Epithelial cell of esophagus (primary cell): ENCODE results near the gene KSR2.

ENCODE experiments used
- DNase-seq: peaks from one replicate; pipeline ENCODE4 v3.0.0; 2010; ENCODE audit warnings: low read depth
- H3K4me3 ChIP-seq: 2 replicates; pipeline ENCODE4 v1.5.1; 2011; ENCODE audit warnings: mild to moderate bottlenecking, low read length, control low read depth
- TF ChIP-seq, protein P1 (sequence below): IDR thresholded peaks from 2 replicates; pipeline ENCODE4 v1.5.1; 2011; ENCODE audit warnings: low read depth, mild to moderate bottlenecking, low read length, control low read depth, inconsistent platforms; ENCODE audit not compliant: insufficient read depth; ENCODE audit errors: missing control alignments

Gene KSR2

DNA sequence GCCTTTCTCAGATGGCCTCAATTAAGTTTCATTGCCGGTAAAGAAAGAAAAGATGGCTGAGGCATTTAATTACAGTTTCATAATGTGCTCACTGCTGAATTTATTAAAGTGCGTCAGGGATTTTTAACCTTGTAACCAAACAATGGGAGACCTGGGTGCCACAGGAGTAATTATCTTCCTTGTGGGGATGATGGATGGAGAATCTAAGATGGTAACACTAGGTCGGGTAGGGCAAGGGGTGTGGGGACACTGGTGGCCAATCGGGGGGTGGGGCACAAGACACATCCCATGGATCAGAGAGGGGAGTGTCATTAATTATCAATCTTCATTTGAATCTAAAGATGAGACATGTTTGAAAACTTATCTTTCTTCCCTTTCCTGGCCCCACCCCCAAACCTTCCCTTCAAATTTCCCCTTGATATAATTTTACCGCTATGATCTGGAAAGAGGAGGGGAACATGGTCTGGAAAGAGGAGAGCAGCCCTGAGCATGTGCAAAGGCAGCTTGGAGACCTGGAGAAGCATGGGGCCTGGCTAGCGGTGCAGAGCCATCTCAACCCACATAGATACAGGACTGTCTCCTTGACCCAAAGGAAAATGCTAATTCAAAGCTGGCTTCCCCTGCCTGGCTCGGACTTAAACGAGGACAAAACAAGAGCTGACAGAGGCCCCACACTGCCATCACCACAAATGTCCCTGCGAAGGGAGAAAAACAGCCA is 376.0 kb downstream of the KSR2 start:
- no peak overlapping the region for H3K4me3 ChIP-seq
- TF ChIP-seq, protein P1, sequence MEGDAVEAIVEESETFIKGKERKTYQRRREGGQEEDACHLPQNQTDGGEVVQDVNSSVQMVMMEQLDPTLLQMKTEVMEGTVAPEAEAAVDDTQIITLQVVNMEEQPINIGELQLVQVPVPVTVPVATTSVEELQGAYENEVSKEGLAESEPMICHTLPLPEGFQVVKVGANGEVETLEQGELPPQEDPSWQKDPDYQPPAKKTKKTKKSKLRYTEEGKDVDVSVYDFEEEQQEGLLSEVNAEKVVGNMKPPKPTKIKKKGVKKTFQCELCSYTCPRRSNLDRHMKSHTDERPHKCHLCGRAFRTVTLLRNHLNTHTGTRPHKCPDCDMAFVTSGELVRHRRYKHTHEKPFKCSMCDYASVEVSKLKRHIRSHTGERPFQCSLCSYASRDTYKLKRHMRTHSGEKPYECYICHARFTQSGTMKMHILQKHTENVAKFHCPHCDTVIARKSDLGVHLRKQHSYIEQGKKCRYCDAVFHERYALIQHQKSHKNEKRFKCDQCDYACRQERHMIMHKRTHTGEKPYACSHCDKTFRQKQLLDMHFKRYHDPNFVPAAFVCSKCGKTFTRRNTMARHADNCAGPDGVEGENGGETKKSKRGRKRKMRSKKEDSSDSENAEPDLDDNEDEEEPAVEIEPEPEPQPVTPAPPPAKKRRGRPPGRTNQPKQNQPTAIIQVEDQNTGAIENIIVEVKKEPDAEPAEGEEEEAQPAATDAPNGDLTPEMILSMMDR, result no peak
- DNase-seq, result no peak

GRCh38 chr12:117590999-117591398 is 377.8 kb downstream of the KSR2 start:
- no peak for DNase-seq
- TF ChIP-seq, protein P1, result no peak
- H3K4me3 ChIP-seq, result no peak overlapping the region

DNA sequence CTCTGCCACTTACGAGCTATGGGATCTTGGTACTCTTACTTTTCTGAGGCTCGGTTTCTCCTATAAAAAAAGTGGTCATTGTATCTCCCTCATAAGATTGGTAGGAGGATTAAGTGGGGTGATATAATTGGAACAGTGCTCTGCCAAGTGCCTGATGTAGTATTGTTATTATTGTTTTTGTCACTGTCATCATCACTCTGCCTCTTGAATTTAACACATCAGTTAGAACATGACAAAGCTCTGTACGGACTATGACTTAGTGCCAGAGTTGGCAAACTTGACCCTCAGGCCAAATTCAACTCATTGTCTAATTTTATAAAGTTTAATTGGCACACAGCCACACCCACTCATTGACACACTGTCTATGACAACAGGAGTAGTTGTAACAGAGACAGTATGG is 378.4 kb downstream of the KSR2 start:
- TF ChIP-seq, protein P1, result no peak
- DNase-seq, result no peak
- no peak overlapping the region for H3K4me3 ChIP-seq

- H3K4me3 ChIP-seq, result no peak overlapping the region
- TF ChIP-seq, protein P1, result no peak
- DNase-seq, result no peak
These were observed 379.8 kb downstream of the KSR2 start for GRCh38 chr12:117589021-117589420.

DNA sequence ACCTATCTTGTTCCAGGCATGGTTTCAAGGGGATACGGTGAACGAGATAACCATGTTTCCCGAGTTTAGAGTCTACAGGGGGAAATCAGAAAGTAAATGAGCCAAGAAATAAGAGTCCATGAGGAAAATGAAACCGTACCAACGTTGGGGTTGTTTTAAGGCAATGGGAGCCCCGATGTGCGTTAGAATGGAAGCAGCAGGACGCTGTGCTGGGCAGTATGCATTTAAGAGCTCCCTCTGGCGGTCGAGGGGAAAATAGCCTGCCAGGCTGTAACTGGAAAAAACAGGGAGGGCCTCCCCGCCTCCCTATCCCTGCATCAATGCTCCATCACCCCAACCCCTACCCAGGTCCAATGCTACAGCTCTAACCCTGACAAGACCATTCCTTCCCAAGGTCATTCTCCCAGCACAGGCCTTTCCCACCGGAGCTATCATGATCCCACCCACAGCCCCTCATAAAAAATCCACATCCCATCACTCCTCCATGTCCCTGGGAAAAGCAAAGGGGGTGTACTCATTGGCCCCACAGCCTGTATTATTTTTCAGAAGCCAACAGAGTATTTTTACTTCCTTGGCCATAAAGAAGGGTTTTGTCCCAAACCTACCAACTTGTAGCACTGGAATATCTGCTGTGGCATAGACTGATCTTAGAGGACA is 381.0 kb downstream of the KSR2 start:
- H3K4me3 ChIP-seq, result no peak overlapping the region
- TF ChIP-seq, protein P1, result peak; percentile 74
- peak; percentile 34 for DNase-seq

GRCh38 chr12:117583677-117584225 is 385.0 kb downstream of the KSR2 start:
- no peak overlapping the region for H3K4me3 ChIP-seq
- no peak for DNase-seq
- TF ChIP-seq, protein P1, result no peak
